C1 segment of cervical spinal cord (tissue), 14 donors: ENCODE data around the gene UAP1.
A peak's percentile ranks its signal among the peaks of the same experiment; 100 is the strongest.

Experiments used
- DNase-seq, 14 donors: peaks; one replicate each; lab custom pipeline; 2025; lab: John Stamatoyannopoulos, UW

Gene UAP1

DNA sequence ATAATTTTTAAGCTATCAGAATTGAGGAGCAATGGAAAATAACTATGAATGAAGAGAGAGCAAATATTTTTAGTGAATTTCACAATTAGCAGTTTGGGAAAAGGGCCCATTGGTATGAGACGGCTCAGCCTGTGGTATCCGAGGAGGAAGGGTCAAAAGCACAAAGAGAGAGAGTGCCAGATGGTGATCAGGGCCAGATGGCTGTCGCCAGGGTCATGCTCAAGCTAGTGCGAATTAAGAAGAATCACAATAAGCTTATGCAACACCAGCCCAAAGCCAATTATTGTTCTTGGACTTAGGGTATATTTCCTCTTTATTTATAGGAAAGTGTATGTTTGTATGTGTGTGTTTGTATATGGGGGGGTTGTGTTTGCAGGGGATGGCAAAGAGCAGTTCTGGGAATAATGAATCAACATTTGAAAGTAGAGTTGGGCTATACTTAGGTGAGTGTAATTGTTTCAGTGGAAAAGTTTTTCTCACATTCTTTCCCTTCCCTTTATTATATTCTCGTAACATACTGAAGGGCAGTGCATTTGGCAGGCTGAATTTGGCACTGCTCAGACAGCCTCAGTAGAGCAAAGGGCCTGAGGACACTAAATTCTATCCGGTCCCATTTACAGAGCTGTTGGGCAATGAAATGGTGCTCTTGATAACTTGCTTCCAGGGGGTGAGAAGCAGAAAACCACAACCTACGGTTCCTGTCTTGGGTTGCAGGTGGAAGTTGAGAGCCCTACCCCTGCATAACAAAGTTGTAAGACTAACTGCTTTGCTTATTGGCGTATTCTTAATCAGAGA, 51.3 kb downstream of the UAP1 start:
- no peak for DNase-seq

DNA sequence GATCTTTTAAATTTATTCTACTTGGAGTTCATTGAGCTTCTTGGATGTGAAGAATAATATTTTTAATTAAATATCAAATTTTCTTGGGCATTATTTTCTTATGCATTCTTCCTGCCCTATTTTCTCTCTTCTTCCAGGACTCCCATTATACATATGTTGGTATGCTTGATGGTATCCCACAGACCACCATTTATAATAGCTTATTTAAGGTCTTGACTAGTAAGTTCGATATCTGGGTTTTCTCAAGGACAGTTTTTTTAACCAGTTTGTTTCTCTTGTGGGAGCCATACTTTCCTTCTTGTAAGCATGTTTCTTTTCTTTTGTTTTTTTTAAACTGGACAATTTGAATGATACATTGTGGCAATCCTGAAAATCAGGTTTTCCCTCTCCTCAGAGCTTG, 55.3 kb downstream of the UAP1 start:
- no peak for DNase-seq

DNA sequence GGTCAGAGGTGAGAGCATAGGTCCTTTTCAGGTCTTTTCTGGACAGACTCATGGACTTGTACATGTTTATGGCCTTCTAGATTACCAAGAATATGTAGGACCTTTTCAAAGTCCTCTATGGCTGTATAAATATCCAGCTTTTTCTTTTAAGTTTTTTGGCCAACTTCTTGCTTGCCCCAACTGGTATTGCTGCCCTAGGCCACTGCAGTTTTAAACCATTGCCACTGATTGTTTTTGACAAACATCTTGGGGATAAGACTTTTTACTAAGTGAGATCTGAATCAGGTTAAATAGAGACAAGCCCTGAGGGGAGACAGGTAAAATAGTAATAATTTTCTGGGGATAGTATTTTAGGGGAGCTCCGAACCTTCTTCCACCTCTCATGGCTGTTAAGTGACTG, 56.0 kb downstream of the UAP1 start:
- DNase-seq = no peak

DNA sequence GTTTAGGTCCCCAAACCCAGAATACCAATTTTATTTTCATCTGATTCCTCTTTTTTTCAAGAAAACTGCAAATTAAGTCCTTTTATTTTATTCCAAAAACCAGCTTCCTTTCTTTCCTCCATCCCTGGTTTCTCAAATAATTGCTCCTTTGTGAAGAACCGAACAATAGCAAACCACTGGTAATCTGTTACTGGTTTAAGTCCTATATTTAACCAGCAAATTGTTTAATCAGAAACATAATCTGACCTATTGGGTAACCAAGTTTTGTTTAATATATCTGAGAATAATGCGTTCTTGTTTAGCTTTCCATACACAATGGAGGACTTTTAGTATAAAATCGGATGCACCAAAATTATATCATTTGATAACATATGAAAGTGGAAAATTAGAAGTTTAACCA, 57.6 kb downstream of the UAP1 start:
- no peak for DNase-seq

DNA sequence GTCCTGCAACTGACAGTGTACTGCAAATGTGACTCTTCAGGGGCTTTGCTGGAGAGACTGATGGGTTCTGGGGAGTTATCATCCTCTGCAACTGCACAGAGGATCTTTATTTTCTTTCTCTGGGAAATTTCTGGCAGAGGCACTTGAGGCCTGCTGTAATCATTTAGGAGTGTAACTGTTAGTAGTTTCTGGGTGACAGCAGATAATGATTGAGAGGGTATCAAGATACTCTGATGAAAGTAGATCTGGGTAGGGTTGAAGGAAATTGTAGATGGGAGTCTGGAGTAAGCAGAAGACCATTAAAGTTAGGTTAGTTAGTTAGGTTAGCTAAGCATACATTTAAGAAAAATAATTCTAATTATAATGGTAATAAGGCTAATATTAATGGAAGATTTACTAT, 59.7 kb downstream of the UAP1 start:
- DNase-seq = no peak

DNA sequence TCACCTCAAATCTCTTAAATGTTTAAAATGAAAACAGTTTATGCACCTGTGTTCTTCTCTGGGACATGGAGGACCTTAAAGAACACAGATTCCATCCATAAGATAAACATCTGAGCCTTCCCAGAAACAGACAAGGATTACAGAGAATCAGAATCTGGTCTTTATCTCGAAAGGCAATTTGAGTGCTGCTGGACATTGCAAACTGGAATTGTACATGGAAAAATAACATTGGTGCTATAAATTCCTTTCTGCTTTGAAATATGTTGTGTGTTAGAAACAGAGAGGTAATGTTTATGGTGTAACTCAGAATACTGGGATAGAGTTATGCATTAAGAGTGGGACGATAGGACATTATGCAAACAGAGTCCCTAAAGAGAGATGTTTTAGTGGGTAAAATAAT, 64.2 kb downstream of the UAP1 start:
- no peak for DNase-seq

DNA sequence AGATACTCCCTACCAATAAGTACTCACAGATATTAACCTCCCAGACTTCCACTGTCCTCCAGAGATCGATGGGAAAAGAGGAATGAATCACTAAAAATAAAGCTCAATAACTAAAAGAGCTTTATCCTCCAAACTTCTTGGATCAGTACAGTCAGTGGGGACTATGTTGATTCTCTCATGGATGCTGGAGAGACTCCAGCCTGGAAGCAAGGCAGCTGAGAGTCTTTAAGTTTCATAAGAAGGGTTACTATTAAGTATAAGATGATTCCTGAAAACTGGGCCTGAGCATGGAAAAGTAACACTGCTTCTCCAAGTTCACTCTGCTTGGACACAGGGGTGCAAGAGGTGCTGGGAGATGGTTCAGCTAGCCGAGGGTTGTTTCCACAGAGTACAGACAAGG, 64.6 kb downstream of the UAP1 start:
- no peak for DNase-seq

DNA sequence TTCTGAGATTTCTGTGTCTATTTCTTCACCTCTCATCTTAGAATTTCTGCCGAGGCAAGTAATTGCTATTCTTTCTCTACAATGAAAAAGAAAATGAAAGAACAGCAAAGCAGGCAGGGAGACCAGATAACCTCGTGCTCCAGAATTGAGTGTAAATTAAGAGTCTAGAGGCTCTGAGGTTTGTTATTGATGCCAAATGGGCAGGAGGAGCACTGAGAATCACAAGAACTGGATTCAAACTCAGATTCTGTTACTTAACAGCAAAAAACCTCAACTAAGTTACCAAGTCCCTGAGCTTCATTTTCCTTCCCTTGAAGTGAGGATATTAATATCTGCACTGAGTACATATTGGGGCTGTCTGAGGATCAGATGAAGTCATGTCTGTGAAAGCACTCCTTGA, 65.2 kb downstream of the UAP1 start:
- no peak for DNase-seq

DNA sequence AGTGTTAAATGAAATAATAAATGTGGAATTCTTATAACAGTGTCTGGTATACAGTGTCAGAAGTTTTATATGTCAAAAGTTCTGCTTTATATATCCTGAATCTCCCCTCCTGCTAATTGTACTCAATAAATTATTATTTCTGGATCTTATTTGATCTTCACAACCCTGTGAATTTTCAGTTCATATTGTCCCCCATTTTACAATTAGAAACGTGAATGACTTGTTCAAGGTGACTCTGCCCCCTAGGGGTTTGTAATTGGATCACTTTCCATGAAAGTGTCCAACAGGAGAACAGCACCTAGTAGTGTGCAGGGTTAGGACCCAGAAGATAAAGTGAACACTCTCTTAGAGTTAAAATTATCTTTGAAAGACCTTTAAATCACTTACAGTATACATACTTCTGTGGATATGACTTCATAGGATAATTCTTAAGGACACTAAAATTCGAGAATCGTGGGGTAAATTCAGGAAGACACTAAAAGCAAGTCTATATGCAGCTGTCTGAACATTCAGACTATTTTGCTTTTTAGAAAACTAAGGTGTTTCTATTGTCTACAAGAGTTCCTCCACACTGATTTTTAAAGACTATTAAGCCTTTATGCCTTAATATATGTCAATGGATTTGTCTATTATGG, 66.3 kb downstream of the UAP1 start:
- no peak for DNase-seq

DNA sequence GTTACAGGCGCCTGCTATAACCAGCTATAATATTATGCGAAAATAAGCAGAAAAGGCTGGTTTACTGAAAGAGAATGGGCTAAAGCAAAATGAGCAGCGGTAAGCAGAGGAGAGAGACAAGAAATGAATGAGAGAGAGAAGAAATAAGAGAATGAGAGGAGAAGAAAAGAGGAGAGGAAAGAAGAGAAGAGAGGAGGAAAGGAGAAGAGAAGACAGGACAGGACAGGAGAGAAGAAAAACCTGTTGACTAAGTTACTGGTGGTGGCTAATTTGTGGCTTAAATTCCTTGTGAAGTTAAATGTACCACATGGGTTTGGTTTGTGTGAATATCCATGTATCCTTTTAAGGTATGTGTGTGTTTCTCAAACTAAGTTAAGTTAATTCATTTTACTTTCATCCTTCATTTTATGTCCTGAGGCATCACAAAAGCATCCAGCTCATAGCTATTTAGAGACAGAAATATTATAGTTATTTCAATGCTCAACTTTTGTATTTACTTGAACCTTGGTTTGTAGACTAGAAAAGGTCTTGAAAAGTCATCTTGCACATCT, 67.6 kb downstream of the UAP1 start:
- DNase-seq = no peak

DNA sequence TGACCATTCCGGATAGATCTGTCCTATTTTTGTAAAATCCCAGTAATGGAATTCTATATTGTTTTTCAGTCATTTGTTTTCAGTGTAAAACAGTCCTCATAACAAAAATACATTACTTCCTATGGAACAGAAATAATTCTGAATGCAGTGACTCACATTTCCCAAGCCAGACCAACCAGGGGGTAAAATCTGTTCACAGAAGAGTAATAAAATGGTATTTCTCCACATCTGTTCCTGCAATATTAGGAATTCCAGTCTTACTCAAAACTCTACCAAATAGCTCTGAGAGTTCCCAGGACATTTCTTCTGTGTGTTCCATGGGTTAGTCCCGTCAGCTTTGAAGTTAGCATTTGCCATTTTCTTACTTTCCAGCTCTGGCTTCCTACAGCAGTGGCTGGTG, 68.1 kb downstream of the UAP1 start:
- DNase-seq = no peak

DNA sequence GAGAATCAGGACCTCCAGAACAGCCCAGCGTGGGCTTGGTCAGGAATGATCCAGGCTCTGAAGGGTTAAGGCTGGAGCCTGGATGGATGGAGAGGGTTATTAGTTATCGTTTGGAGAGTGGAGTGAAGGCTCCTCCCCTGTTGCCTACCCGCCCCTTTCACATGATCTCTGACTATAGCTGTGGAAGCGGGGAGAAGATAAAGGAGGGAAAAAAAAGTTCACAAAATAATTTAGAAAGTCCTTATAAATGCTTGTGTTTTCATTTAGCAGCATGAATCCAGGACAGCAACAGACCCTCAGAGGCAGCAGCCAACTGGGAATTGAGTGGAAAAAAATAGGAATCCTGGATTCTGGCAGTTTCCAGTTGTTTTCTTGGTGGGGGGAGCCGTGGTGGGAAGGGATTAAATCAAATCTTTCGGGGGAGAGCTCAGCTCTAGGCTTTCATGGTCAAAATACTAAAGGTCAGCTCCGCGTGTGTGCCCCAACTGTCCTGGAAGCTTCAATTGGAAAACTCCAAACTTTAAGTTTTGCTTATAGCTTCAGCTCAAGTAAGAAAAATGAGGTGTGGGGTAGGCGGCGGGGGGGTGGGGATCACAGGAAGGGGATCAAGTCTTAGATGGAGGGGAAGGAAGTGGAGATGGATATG, 70.1 kb downstream of the UAP1 start:
- DNase-seq = no peak

DNA sequence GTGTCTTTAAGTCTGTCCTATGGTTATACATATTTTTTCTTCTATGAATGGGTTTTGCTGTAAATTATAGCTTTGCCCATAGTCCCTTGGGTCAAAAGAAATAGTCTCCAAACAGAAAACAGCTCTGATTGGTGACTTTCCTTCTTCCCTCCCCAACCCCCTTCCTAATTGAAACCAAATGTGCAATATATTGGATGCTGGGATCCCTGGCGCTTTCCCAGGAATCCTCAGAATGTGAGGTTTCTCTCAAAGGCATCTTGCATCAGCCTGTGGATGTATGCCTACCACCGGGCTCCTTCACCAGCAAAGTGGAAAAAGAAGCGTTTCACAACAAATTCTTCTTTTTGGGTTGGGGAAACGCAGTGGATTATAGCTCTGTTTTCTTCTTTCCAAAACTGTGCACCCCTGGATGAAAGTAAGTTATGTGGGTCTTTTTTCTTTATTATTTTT, 70.7 kb downstream of the UAP1 start, which contains the start of gene DDR2:
DDR2 (plus strand) TSS at position 248 of the 450 bp plus-strand sequence. CDS start 86,600 bp downstream, outside the sequence.
- DNase-seq = peak in 1 of 14 donors; percentile 4

DNA sequence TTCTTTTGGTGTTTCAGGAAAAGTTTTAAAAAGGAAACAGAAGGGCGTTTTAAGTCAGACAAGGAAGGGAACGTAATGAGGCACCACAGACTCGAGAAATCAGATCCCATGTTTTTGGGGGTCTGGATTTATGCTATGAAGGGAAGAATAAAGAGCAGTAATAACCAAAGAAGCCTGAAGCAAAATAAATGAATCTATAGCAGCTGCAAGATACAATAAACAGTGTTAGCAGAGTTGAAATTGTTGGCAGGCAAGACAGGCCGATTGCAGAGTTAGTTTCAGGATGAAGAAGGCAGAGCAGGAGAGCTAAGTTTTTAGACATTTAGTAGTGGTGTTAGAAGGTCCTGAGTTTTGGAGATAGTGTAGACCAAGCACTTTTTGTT, 71.2 kb downstream of the UAP1 start:
- DNase-seq = peak in 1 of 14 donors; percentile 6

DNA sequence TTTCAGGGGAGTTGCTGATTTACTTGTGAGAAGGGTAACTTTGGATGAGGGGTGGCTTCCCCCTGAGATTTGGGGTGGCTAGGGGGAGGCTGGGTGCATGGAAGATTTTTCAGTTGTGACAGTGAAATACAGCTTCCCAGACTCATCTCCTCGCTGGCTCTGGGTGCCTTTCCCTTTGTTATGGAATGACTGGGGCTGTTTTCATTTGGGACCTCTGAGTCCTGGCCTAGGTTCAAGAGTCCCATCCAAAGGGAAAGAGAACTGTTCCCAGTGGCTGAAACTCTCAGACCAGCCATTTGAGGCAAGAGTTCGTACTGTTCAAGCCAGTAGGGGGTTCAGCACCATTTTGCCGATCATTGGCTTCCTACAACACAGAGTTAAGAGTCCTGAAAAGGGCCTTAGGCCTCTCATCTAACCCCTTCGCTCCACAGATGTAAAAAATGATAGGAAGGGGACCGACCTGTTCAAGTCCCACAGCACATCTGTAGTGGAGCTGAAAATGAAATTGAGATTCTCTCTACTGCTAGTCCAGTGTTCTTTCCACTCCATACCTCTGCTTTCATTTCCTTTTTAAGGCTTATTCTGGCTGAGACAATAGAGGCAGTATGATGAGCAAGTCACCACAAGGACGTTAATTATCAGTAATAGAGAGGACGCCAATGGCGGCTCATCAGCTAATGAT, 71.7 kb downstream of the UAP1 start:
- peak in 3 of 14 donors; percentile 12 to 31 (median 21) for DNase-seq

DNA sequence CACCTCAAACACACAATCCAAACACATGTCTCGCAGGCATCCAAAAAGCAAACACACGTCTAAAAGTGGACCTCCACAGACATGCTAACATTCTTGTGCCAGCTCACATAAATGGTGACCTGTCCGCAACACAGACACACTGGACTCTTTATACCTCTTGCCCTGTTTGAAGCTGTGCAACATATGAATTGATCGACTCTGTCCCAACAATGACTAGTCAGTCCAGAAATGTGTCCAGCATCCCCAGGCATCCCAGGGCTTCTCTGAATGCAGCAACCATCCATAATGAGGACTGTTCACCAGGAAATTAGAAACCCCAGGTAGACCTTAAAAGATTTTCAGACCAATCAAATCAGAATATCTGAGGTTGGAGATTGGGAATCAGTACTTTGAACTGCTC, 73.9 kb downstream of the UAP1 start:
- DNase-seq = no peak

DNA sequence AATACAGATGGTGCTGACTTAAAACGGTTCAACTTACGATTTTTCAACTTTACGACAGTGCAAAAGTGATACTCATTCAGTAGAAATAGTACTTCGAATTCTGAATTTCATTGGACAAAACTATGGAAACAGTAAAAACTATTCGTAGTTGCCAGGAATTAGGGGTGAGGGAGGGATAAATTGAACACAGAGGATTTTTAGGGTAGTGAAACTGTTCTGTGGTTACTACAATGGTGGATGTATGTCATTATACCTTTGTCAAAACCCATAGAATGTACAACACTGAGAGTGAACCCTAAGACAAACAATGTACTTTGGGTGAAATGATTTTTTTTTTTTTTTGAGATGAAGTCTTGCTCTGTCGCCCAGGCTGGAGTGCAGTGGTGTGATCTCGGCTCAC, 78.2 kb downstream of the UAP1 start:
- DNase-seq = no peak

DNA sequence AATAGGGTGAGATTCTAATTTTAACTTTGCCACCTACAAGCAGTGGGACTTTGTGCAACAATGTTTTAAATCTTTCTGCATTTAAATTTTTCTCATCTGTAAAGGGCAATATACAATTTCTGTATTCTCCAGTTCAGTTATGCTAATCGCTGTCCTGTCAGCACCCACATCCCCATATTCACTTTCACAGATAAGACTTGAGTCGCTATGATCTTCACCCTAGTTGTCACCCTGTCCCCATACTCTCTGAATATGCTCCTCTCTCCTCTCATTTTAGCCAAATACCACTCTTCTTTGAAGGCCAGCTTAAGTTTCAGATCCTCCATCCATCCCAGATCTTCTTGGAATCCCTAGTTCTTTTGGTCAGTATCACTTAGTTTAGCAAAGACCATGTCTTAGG, 79.6 kb downstream of the UAP1 start:
- DNase-seq = no peak

DNA sequence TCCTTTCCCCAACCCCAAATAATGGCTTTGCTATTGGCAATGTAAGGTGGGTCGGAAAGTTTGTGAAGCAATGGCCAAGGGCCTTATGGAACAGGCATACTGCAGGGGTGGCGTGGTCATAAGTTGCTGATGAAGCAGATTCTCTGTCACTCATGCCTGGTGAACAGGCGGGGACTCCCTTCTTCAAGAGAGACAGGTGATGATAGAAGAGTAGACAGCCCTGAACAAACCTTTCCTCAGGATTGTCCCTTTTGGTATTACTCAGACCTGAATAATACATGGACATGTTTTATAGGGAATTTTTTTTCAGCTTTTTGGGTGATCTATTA, 83.4 kb downstream of the UAP1 start:
- no peak for DNase-seq

DNA sequence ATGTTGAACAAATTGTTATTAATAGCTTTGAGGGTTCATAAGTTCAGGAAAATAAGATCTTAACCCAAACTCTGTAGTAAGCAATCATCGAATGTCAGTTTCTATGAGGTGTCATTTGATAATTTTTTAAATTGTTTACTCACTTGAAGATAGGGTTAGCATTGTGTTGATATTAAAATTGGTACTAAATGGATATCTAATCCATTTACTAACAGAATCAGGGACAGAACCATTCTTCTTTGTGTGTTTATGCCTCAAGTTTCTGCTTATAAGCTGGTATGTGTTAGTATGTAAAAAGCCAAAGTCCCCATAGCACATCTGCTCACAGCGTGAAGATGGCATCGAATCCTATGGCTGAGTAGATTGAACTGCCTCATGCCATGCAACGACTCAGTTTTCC, 84.1 kb downstream of the UAP1 start:
- no peak for DNase-seq

DNA sequence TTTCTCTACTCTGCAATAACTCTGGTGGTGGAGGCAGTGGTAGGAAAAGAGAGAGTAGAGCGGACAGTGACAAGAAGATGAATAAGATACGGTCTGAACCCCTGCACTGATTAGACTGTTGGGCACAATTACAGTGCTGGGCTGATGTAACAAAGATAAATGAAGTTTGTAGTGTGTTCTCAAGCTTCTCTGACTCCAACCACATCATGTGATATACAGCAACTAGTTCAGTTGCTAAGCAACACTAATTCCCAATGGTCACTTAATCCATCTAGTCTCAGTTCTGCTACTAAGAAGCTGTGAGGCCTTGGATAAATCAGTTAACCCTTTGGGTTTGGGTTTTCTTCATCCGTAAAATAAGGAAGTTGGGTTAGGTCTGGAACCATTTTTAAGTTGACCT, 88.1 kb downstream of the UAP1 start:
- DNase-seq = no peak
